ENCODE measurements around the gene IPO7. TPM values are rescaled to one million over a fixed set of nuclear protein-coding genes. Genes with fewer than 3 reads are reported as not detected.

Gene IPO7
- total and polyA plus RNA-seq, 2 of the 13 experiments (the other 11 are each of a cell fraction or from before 2014, with no cell fraction given): 59.4 to 98.4 TPM

- TF ChIP-seq ZNF318 (CRISPR knock-in tag; IDR thresholded peaks at IDR 0.05) (no peak), GPN1 (CRISPR knock-in tag; IDR thresholded peaks at IDR 0.05; ENCODE audit: borderline replicate concordance) (no peak), ZNF598 (CRISPR knock-in tag; IDR thresholded peaks at IDR 0.05; ENCODE audit: borderline replicate concordance) (no peak), NFE2L1 (CRISPR knock-in tag; IDR thresholded peaks at IDR 0.05; ENCODE audit: borderline replicate concordance) (no peak), ETV6 (CRISPR knock-in tag; conservative IDR thresholded peaks at IDR 0.05) (peak; percentile 52; the same call in 1 of the 2 replicates), ZNF790 (CRISPR knock-in tag; IDR thresholded peaks at IDR 0.05; ENCODE audit: borderline replicate concordance) (peak; percentile 55; the same call in 1 of the 2 replicates), CAMTA2 (CRISPR knock-in tag; IDR thresholded peaks at IDR 0.05; ENCODE audit: borderline replicate concordance) (no peak), RERE (CRISPR knock-in tag; IDR thresholded peaks at IDR 0.05; ENCODE audit: low read depth) (no peak), ZNF75D (CRISPR knock-in tag; IDR thresholded peaks at IDR 0.05; ENCODE audit: borderline replicate concordance) (no peak), RFX3 (CRISPR knock-in tag; IDR thresholded peaks at IDR 0.05) (no peak), ZFP1 (CRISPR knock-in tag; IDR thresholded peaks at IDR 0.05) (no peak; the same call in 1 of the 2 replicates), ZNF740 (CRISPR knock-in tag; IDR thresholded peaks at IDR 0.05) (no peak)
Observed at GRCh38 chr11:9460322-9461062, 76.0 kb downstream of the IPO7 start, which contains the start of gene ZNF143 (continued).

All from HepG2 (cell line).